AG09319 (cell line): ENCODE measurements around the gene DNAAF5.

Experiments used
- DNase-seq: peaks from one replicate; pipeline ENCODE4 v3.0.0-alpha.2; 2010; ENCODE audit warnings: low read depth; ENCODE audit errors: extremely low read depth
- CTCF ChIP-seq: IDR thresholded peaks from 2 replicates; pipeline ENCODE4 v1.5.1; 2011; ENCODE audit warnings: low read depth, mild to moderate bottlenecking, inconsistent platforms, low read length, moderate library complexity

The DNAAF5 gene

GRCh38 chr7:755413-755805 lies 28.9 kb downstream of the DNAAF5 start:
- TF ChIP-seq CTCF, result no peak
- no peak for DNase-seq

DNA sequence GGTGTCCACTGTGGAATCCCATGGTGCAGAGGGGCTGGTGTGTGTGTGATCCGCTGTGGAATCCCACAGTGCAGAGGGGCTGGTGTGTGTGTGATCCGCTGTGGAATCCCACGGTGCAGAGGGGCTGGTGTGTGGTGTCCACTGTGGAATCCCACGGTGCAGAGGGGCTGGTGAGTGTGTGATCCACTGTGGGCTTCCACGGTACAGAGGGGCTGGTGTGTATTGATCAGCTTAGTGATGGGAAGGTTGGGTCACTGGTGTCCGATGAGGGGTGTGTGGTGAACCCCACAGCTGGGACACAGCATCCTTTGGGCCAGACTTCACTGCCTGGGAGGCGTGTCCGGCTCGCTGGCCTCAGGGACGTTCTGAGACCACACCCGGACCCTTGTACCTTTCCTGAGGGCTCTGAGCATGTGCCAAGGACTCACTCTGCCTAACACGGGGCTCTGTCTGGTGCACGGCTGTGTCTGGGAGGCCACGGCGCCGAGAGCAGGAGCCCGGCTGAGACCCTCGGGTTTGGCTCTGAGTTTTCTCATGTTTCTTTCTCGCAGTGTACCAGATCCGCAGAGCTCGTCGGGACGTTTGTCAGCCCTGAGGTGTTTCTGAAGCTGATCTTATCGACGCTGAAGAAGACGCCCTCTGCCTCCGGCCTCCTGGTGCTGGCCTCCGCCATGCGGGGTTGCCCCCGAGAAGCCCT lies 29.9 kb downstream of the DNAAF5 start:
- TF ChIP-seq CTCF, result no peak
- DNase-seq, result no peak

GRCh38 chr7:756928-757560 lies 30.5 kb downstream of the DNAAF5 start:
- no peak for DNase-seq
- no peak for TF ChIP-seq CTCF

GRCh38 chr7:757741-758163 lies 31.3 kb downstream of the DNAAF5 start:
- no peak for DNase-seq
- no peak for TF ChIP-seq CTCF

DNA sequence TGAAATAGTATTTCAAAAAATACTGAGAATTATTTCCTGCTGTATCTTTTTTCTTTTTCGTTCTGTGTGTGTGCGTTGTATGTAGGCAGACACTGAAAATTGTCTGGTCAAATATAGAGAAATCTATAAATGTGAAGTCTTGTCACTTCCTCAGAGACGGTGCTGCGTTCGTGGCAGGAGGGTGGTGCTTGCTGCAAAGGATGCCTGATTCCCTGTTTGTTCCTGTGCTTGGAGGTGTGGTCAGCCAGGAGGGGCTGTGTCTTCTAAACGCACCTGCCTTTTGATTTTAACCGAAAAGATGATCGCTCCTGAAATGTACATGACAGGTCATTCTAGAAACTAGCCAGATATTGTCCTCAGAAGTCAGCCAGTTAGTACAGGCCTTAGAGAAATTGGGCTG lies 33.1 kb downstream of the DNAAF5 start:
- TF ChIP-seq CTCF, result no peak
- no peak for DNase-seq

GRCh38 chr7:760006-760405 lies 33.5 kb downstream of the DNAAF5 start:
- no peak for DNase-seq
- no peak for TF ChIP-seq CTCF

DNA sequence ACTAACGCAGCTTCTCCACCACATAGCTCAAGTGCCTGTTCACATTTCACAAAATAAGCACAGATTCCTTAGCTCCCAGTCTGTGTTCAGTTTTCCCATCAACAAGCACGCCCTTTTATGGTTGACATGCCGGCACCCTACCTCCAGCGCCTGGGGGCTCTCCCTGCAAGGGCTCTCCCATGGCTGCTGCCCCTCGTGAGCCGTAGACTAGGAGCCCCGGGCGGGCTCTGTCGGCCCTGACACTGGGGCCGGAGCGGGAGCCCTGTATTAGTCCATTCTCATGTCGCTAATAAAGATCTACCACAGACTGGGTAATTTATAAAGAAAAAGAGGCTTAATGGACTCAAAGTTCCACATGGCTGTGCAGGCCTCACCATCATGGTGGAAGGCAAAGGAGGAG lies 34.6 kb downstream of the DNAAF5 start:
- DNase-seq, result no peak
- TF ChIP-seq CTCF, result no peak
